Muscle layer of duodenum (tissue), 2 donors: ENCODE results near the gene PRKCA.

Source experiments
- H3K27ac ChIP-seq: one replicate; pipeline ENCODE4 v1.7.0; 2013; ENCODE audit warnings: mild to moderate bottlenecking, low read length
- H3K27me3 ChIP-seq: one replicate; pipeline ENCODE4 v1.7.0; 2013; ENCODE audit warnings: low read depth, mild to moderate bottlenecking, control low read depth, low read length
- H3K36me3 ChIP-seq, 2 donors: one replicate each; pipeline ENCODE4 v1.7.0; 2013; ENCODE audit warnings: low read length in 2 of 2, control low read depth in 1 of 2, mild to moderate bottlenecking in 1 of 2; ENCODE audit not compliant: insufficient read depth in 2 of 2, control insufficient read depth in 1 of 2
- H3K4me1 ChIP-seq, 2 donors: one replicate each; pipeline ENCODE4 v1.7.0; 2013; ENCODE audit warnings: low read length in 2 of 2, mild to moderate bottlenecking in 2 of 2, control low read depth in 1 of 2, moderate library complexity in 1 of 2; ENCODE audit not compliant: insufficient read depth in 2 of 2, control insufficient read depth in 1 of 2
- H3K4me3 ChIP-seq, 2 donors: one replicate each; pipeline ENCODE4 v1.7.0; 2013; ENCODE audit warnings: low read length in 2 of 2, low read depth in 1 of 2, mild to moderate bottlenecking in 1 of 2
- H3K9me3 ChIP-seq, 2 donors: one replicate each; pipeline ENCODE4 v1.7.0; 2013; ENCODE audit warnings: low read length in 2 of 2, control low read depth in 1 of 2, mild to moderate bottlenecking in 1 of 2; ENCODE audit not compliant: control insufficient read depth in 1 of 2
- donor health status: healthy.

The PRKCA gene

GRCh38 chr17:66461343-66461995 lies 159.1 kb downstream of the PRKCA start:
- no peaks in the 10 kb centered on the region for H3K36me3 ChIP-seq
- H3K27ac ChIP-seq, result no peak overlapping the region
- no peaks in the 10 kb centered on the region for H3K27me3 ChIP-seq
- no peak overlapping the region for H3K4me3 ChIP-seq
- H3K9me3 ChIP-seq, result no peaks in the 10 kb centered on the region
- peaks cover 9 to 21% of the 10 kb centered on the region in 2 donors for H3K4me1 ChIP-seq

- H3K27ac ChIP-seq, result no peak overlapping the region
Observed at GRCh38 chr17:66462010-66462409, 159.6 kb downstream of the PRKCA start.

GRCh38 chr17:66464921-66465320 lies 162.5 kb downstream of the PRKCA start:
- Histone ChIP-seq H3K4me3 (no peak overlapping the region), H3K27ac (no peak overlapping the region), H3K36me3 (no peaks in the 10 kb centered on the region), H3K4me1 (peaks cover 36 to 39% of the 10 kb centered on the region in 2 donors), H3K27me3 (no peaks in the 10 kb centered on the region), H3K9me3 (no peaks in the 10 kb centered on the region)

More at GRCh38 chr17:66462010-66462409, 159.6 kb downstream of the PRKCA start:
- no peak overlapping the region for H3K4me3 ChIP-seq
- H3K4me1 ChIP-seq, result peaks cover 12 to 24% of the 10 kb centered on the region in 2 donors
- no peaks in the 10 kb centered on the region for H3K9me3 ChIP-seq
- no peaks in the 10 kb centered on the region for H3K36me3 ChIP-seq
- H3K27me3 ChIP-seq, result no peaks in the 10 kb centered on the region

- H3K4me1 ChIP-seq, result peaks cover 29 to 34% of the 10 kb centered on the region in 2 donors
- no peaks in the 10 kb centered on the region for H3K9me3 ChIP-seq
- peak overlapping the region; percentile 48 for H3K27ac ChIP-seq
- H3K27me3 ChIP-seq, result no peaks in the 10 kb centered on the region
- no peaks in the 10 kb centered on the region for H3K36me3 ChIP-seq
- no peak overlapping the region for H3K4me3 ChIP-seq
Observed at GRCh38 chr17:66465701-66466100, 163.3 kb downstream of the PRKCA start.

GRCh38 chr17:66466106-66466820 lies 163.8 kb downstream of the PRKCA start:
- peak overlapping the region; percentile 48 for H3K27ac ChIP-seq
- H3K27me3 ChIP-seq, result no peaks in the 10 kb centered on the region
- peaks cover 29 to 34% of the 10 kb centered on the region in 2 donors for H3K4me1 ChIP-seq
- H3K36me3 ChIP-seq, result no peaks in the 10 kb centered on the region
- no peaks in the 10 kb centered on the region for H3K9me3 ChIP-seq
- no peak overlapping the region for H3K4me3 ChIP-seq

DNA sequence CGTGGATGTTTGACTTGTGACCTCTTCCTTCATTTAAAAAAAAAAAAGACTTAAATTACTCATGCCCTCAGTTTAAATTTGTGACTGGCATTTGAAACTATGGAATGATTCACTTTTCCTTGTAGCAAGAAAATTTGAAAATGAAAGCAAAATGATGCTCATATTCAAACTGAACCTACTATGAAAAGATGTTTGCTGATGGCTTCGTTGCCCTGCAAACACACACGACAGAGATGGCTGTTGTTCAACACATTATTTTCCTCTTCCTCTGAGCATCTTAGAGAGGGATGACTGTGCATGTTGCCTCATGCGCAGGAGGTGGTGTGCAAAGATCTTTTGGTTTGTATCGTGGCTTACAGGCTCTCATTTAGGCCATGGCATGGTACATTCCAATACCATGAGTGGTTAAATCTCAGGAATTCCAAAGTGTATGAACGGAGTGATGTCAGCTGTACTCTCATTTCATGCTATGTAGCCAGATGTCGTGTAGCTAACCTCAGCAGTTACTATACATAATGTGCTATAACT lies 164.5 kb downstream of the PRKCA start:
- H3K4me3 ChIP-seq, result no peak overlapping the region
- H3K27me3 ChIP-seq, result no peaks in the 10 kb centered on the region
- no peaks in the 10 kb centered on the region for H3K9me3 ChIP-seq
- peaks cover 29 to 34% of the 10 kb centered on the region in 2 donors for H3K4me1 ChIP-seq
- peak overlapping the region; percentile 48 for H3K27ac ChIP-seq
- no peaks in the 10 kb centered on the region for H3K36me3 ChIP-seq

GRCh38 chr17:66467766-66468165 lies 165.4 kb downstream of the PRKCA start:
- peak overlapping the region; percentile 18 for H3K27ac ChIP-seq
- H3K27me3 ChIP-seq, result no peaks in the 10 kb centered on the region
- H3K4me1 ChIP-seq, result peaks cover 26 to 34% of the 10 kb centered on the region in 2 donors
- H3K9me3 ChIP-seq, result no peaks in the 10 kb centered on the region
- H3K36me3 ChIP-seq, result no peaks in the 10 kb centered on the region
- H3K4me3 ChIP-seq, result no peak overlapping the region

DNA sequence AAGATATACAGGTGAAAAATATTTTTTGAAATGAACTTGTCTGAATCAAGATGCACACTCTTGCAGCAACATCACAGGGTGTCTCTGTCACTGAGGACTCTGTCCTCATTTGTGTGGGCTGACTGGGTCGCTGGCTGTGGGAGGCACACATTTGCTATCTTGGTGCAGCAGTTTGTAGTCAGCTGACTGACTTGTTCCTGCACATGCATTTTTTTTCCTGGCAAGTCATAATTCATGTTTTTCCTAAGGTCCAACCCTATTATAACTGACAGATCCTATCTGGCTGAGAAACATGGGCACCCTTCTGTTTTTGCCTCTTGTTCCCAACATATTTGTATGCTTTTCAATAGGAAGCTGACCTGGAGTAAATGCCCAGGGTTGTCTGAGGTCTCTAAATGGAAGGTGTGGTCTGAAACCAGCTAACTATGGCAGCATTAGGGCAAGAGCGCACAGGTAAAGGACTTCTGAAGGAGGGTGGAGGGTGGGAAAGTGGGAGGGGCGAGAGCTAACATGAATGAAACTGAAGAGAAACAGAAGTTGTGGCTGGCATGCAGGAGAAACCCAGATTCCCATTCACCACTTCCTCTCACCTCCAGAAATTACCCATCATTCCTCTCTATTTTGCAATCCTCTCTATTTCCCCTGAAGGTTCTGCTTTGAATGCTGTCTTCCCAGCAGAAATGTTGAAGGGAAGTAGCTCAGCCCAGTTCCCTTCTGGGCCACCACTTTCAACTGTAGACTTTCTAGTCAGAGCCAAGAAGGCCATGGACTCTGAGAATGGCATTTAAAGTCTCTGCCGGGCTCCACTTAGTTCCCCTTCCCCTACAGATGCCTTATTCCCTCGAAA lies 166.1 kb downstream of the PRKCA start:
- H3K9me3 ChIP-seq, result no peaks in the 10 kb centered on the region
- peaks cover 23 to 34% of the 10 kb centered on the region in 2 donors for H3K4me1 ChIP-seq
- H3K27me3 ChIP-seq, result no peaks in the 10 kb centered on the region
- H3K27ac ChIP-seq, result peak overlapping the region; percentile 43
- no peaks in the 10 kb centered on the region for H3K36me3 ChIP-seq
- H3K4me3 ChIP-seq, result no peak overlapping the region

DNA sequence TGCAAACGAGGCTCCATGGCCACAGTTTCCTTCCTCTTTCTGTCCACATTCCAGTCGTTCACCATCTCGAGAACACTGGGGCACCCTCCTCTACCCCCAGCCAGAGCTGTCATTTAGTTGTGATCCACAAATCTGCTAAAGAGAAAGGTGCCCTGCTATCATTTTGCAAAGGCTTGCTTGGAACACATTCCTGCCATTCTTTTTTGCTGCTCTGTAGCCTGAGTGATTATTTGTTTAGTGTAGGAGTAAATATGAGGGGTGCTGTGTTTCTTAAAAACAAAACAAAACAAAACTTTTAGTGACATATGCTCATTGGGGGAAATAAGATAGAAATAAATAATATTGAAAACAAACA lies 166.7 kb downstream of the PRKCA start:
- peak overlapping the region; percentile 43 for H3K27ac ChIP-seq
- no peaks in the 10 kb centered on the region for H3K36me3 ChIP-seq
- no peaks in the 10 kb centered on the region for H3K27me3 ChIP-seq
- H3K4me3 ChIP-seq, result no peak overlapping the region
- H3K4me1 ChIP-seq, result peaks cover 23 to 34% of the 10 kb centered on the region in 2 donors
- H3K9me3 ChIP-seq, result no peaks in the 10 kb centered on the region

- peaks cover 23 to 34% of the 10 kb centered on the region in 2 donors for H3K4me1 ChIP-seq
Observed at GRCh38 chr17:66469461-66469860, 167.0 kb downstream of the PRKCA start.

DNA sequence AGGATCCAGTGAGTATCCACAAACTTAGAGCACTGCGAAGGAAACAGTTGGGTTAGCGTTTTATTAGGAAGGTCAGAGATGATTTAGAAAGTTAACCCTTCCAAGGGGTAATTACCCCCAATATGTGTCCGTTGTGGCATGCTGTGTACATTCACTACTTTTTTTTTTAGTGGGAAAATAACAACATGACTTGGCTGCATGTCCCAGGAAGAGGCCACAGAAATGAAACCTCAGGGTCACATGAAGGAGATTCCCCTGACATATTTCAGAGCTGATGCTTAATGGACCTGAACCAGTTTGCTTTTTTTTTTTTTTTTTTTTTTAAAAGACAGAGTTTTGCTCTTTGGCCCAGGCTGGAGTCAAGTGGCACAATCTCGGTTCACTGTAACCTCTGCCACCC lies 167.5 kb downstream of the PRKCA start:
- Histone ChIP-seq H3K27ac (no peak overlapping the region), H3K9me3 (no peaks in the 10 kb centered on the region), H3K4me1 (peaks cover 23 to 34% of the 10 kb centered on the region in 2 donors), H3K36me3 (no peaks in the 10 kb centered on the region), H3K27me3 (no peaks in the 10 kb centered on the region), H3K4me3 (no peak overlapping the region)

More at GRCh38 chr17:66469461-66469860, 167.0 kb downstream of the PRKCA start:
- no peak overlapping the region for H3K27ac ChIP-seq
- no peaks in the 10 kb centered on the region for H3K9me3 ChIP-seq
- no peaks in the 10 kb centered on the region for H3K36me3 ChIP-seq
- H3K4me3 ChIP-seq, result no peak overlapping the region
- no peaks in the 10 kb centered on the region for H3K27me3 ChIP-seq
